ENCODE data around the gene PPP6R3.
"Not testable (repeated sequence)": the region's sequence is repeated elsewhere in the genome, so short reads cannot be mapped to it uniquely, and the experiment has no call there.

The PPP6R3 gene

DNA sequence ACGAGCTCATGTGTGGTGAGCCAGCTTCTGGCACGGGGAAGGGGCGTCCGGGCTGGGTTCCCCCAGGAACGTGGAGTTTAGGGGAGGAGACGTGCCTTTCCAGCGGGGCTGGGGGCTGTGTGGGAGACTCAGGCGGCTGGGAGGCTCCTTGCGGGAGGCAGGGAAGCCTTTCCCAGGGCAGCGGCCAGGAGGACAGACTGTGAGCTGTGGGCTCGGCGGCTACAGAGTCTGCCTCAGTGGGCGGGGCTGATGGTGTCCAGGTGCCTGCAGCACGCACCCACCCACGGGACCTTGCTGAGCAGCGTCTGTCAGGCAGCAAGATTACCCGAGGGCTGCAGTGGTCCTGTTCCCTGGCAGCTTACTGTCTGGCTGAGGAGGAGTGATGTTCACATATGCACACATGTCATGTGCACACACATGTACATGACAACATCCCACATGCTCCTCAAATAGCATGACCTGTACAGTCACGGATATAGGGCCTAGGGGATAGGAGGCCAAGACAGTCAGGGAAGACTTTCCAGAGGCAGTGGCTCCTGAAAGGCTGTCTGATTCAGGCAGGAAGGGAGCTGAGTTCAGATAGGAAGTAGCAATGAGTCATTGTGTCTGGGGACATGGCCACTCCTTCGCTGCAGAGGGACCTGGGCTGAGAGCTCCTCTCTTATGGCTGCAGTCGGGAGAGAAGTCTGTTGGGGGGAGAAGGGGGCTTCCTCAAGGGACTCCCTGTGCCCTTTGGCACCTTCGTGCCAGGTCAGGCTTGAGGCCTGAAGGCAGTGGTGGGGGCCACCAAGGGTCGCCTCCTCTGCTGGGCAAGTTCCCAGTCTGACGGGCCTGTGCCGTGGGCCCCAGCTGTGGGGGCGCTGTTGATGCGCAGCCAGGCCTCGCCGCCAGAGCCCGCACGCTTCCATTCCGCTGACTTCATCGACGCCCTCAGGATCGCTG is 23.3 kb upstream of the PPP6R3 start:
- DNase-seq, result no peak

DNA sequence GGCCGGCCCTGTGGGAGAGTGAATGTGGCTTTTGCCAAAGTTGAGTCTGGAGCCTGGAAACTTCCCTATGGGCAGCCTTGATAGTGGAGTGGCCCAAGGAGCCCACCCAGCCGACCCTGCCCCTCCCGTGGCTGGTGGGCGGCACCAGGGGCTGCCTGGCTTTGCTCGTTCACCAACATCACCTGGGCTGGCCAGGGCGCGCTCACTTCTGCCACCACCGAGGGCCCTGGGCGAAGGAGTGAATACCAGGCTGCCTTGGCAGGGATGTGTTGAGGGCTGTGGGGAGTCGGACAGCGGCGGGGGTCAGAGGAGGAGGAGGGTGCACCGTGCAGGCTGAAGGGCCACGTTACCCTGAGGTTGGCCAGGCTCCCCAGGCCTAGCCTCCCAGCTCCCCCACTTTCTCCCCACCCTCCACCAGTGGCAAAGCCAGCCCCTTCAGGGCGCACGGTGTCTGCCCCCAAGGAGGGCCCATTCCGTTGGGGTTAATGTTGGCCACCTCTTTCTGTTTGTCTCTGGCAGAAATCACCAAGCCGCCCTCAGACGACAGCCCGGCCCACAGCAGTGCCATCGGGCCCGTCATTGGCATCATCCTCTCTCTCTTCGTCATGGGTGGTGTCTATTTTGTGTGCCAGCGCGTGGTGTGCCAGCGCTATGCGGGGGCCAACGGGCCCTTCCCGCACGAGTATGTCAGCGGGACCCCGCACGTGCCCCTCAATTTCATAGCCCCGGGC is 22.5 kb upstream of the PPP6R3 start:
- no peak for DNase-seq

GRCh38 chr11:68438658-68439259 is 21.8 kb upstream of the PPP6R3 start:
- no peak for DNase-seq

DNA sequence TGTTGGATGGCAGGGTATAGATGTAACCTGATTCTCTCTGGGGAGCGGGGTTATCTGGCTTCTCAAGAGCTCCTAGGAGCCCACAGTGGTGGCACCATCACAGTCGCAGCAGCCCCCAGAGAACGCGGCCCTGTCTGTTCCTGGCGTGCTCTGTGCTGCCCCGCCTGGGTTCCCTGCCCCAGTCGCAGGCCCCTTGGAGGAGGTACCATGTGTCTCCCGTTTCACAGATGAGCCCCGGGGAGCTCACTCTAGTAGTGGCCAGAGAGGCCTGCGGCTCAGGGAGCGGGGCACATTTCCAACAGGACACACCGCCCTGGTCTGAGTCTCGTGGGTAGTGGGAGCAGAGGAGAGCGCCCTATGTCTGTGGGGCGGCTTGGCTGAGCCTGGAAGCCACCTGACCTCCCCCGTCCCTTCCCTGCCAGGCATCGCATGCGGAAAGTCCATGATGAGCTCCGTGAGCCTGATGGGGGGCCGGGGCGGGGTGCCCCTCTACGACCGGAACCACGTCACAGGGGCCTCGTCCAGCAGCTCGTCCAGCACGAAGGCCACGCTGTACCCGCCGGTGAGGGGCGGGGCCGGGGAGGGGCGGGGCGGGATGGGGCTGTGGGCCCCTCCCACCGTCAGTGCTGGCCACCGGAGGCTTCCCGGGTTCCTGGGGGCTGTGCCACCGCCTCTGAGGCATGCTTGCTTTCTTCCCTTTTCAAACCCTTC is 21.0 kb upstream of the PPP6R3 start:
- no peak for DNase-seq

GRCh38 chr11:68440224-68440623 is 20.3 kb upstream of the PPP6R3 start:
- DNase-seq, result no peak

DNA sequence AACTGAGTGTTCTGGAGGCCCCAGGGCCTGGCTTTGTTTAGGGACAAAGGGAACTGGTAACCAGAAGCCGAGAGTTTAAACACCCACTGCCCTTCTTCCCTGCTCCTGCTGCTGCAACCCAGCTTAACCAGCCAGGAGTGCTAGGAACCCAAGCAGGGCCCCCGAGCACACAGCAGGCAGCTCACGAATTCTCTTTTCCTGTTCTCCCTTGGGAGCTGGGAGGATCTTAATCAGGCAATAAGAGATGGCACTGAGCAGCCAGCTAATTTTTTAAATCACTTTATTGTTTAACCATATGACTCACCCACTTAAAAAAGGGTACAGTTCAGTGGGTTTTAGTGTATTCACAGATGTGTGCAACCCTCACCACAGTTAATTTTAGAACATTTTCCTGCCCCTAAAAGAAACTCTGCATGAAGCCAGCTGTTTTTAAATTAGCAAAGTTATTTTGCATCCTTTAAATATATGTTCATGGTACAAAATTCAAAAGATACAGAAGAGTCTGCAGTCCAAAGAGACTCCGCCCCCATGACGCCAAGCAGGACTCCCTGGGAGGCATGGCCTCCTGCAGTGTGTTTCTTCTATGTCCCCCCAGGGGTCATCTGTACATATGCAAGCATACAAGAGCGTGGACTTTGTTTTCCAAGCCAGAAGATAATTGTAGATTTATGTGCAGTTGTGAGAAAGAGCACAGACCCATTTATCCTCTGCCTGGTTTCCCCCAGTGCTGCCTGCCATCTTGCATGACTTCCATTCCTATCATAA is 18.9 kb upstream of the PPP6R3 start:
- no peak for DNase-seq

- DNase-seq, result no peak
Observed at GRCh38 chr11:68442433-68442832, 18.1 kb upstream of the PPP6R3 start.

- DNase-seq, result no peak
Observed at GRCh38 chr11:68444566-68444965, 16.0 kb upstream of the PPP6R3 start.

GRCh38 chr11:68445531-68446035 is 15.0 kb upstream of the PPP6R3 start:
- no peak for DNase-seq

- no peak for DNase-seq
Observed at GRCh38 chr11:68446046-68446725, 14.4 kb upstream of the PPP6R3 start.

DNA sequence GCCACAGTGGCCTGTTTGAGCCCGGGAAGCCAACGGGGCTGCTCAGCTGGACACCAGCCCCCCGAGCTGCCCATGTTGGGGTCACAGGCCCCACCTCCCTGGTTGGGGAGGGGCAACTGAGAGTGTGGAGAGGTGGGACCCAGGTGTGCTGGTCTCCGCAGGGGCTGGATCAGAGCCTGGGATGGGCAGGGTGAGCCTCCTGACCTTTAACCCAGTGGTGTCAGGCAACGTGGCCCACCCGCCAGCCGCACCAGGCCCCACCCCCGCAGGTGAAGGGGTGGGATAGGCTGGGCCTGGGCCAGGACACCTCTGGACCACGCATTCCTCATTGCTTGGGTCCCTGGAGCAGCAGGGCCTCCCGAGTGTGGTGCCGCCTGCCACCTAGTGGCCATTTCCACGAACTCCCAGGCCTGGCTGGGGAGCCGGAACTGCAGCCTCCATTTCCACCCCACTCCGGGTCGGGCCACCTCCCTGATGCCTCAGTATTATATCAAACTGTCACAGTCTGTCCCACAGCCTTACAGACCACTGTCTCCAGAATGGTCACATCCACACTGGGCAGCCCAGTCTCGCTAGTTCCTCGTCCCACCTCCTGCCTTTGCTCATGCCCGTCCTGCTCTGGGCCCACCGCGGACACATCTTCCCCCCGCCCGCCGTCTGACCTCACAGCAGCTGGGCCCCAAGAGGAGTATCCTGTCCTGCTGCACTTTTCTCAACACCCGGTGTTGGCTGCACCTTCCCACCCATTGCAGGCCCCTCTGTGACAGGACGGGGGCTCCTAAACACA is 13.3 kb upstream of the PPP6R3 start:
- peak; percentile 87 for DNase-seq

- DNase-seq, result not testable (repeated sequence)
Observed at GRCh38 chr11:68447914-68448313, 12.6 kb upstream of the PPP6R3 start.

GRCh38 chr11:68448604-68449011 is 11.9 kb upstream of the PPP6R3 start:
- DNase-seq, result no peak

GRCh38 chr11:68449951-68450350 is 10.6 kb upstream of the PPP6R3 start:
- DNase-seq, result no peak

GRCh38 chr11:68450711-68451110 is 9.8 kb upstream of the PPP6R3 start:
- DNase-seq, result no peak

DNA sequence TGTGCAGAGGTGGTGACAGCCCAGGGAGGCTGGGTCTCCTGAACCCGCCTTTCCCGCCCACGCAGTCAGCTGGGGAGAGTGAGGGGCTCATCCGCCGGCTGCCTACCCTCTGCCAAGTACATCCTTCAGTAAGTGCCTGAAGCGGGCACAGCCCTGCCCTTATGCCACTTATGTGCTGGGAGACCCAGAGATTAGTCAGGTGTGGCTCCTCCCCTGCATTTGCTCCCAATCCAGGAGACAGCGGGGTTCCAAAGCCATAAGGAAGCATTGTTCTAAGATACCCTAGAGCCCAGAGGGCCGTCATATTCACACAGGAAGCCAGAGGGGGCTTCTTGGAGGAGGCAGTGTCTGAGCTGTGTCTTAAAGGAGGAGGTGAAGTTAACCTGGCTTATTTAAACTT is 5.8 kb upstream of the PPP6R3 start:
- no peak for DNase-seq

DNA sequence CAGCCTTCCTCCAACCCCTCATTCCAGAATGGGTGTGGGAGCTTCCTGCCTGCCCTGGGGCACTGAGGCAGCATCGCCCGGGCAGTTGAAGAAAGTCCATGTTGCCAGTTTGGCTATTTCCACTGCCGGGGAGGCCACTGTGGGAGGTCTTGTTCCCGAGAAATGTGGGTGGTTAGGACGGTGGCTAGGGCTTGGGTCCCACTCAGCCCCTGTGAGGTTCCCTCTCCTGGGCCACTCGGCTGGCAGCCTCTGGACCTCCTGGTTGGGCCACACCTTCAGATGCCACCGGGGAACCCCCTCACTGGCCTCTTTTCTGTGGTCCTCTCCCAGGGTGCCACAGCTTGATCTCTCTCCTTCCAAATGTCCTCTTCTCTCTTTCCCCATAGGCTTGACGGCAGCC is 5.1 kb upstream of the PPP6R3 start:
- DNase-seq, result no peak

- no peak for DNase-seq
Observed at GRCh38 chr11:68457216-68457897, 3.2 kb upstream of the PPP6R3 start.

DNA sequence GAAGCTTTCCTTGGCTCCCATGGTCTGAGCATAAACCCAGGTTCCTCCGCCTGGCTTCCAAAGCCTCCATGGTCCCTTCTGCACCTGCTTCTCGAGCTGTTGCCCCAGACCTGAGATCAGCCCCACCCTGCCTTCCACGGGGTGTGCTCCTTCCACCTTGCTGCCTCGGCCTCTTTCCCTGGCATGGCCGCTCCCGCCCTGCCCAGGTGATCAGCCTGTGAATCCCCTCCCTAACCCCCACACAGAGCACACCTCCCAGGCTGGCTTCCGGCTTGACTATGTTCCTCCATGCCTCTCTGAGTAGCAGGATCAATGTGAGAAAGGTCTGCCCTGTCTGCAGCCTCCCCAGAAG is 2.7 kb upstream of the PPP6R3 start:
- no peak for DNase-seq

- not testable (repeated sequence) for DNase-seq
Observed at GRCh38 chr11:68458340-68458739, 2.2 kb upstream of the PPP6R3 start.
